NB4 (cell line): ENCODE data around the gene POLRMT.

Experiments
- MYC ChIP-seq: IDR thresholded peaks from 2 replicates; pipeline ENCODE4 v1.6.1; 2011; ENCODE audit warnings: low read depth, low read length
- POLR2A ChIP-seq: IDR thresholded peaks from 2 replicates; pipeline ENCODE4 v1.6.1; 2011; ENCODE audit warnings: mild to moderate bottlenecking; ENCODE audit not compliant: insufficient read length; ENCODE audit errors: extremely low read depth
- TF ChIP-seq, protein P1 (sequence below): IDR thresholded peaks from one replicate; pipeline ENCODE4 v1.5.1; 2012; ENCODE audit warnings: low read depth, low read length
- TF ChIP-seq, protein P2 (sequence below): IDR thresholded peaks from 2 replicates; pipeline ENCODE4 v1.6.1; 2011; ENCODE audit warnings: low read depth, low read length

DNA sequence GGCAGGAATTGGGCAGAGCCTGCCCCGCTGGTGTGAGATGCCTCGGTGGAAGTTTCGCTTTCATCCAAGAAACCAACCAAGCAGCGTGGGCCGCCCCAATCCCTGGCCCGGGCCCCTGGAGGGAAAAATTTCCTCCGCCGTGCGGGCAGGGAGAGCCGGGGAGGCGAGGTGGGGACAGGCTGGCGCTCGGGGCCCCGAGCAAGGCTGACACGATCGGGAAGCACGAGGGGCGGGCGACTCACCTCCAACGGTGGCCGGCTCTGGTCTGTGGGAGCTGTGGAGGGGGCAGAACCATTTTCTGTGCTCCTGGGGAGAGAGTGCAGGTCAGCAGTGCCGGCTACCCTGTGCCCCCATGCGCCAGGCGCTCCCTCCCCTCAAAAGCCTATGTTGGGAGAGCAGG, 18.7 kb upstream of the POLRMT start:
- TF ChIP-seq POLR2A, result no peak
- TF ChIP-seq, protein P1, sequence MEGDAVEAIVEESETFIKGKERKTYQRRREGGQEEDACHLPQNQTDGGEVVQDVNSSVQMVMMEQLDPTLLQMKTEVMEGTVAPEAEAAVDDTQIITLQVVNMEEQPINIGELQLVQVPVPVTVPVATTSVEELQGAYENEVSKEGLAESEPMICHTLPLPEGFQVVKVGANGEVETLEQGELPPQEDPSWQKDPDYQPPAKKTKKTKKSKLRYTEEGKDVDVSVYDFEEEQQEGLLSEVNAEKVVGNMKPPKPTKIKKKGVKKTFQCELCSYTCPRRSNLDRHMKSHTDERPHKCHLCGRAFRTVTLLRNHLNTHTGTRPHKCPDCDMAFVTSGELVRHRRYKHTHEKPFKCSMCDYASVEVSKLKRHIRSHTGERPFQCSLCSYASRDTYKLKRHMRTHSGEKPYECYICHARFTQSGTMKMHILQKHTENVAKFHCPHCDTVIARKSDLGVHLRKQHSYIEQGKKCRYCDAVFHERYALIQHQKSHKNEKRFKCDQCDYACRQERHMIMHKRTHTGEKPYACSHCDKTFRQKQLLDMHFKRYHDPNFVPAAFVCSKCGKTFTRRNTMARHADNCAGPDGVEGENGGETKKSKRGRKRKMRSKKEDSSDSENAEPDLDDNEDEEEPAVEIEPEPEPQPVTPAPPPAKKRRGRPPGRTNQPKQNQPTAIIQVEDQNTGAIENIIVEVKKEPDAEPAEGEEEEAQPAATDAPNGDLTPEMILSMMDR, result no peak
- TF ChIP-seq, protein P2, sequence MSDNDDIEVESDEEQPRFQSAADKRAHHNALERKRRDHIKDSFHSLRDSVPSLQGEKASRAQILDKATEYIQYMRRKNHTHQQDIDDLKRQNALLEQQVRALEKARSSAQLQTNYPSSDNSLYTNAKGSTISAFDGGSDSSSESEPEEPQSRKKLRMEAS, result no peak
- no peak for TF ChIP-seq MYC
